Body of pancreas (tissue), 4 donors: ENCODE measurements around the gene KBTBD13. TPM values are rescaled to one million over a fixed set of nuclear protein-coding genes. Genes with fewer than 3 reads are reported as not detected.

Experiments
- ATAC-seq: fragments of 150-250 bp; one replicate; pipeline ENCODE4 v1.9.1; 2016
- DNase-seq, 4 donors: peaks; one replicate each; pipeline ENCODE4 v3.0.0-alpha.2; 2019
- H3K27ac ChIP-seq, 4 donors: fragments of 200-600 bp; sonication (generic); 1 replicate in 3 of 4; 2 replicates in 1 of 4; pipeline versions ENCODE4 v1.5.1 to v1.6.1; 2016 to 2019; ENCODE audit warnings: mild to moderate bottlenecking in 1 of 4, mixed read lengths in 1 of 4, moderate library complexity in 1 of 4
- H3K27me3 ChIP-seq, 2 donors: fragments of 200-600 bp; sonication (generic); one replicate each; pipeline ENCODE4 v1.6.0; 2016; ENCODE audit warnings: mild to moderate bottlenecking in 1 of 2
- H3K36me3 ChIP-seq, 2 donors: fragments of 200-600 bp; sonication (generic); replicated peaks in 1 of 2; 2 replicates each; pipeline ENCODE4 v1.5.1; 2016; ENCODE audit warnings: low read depth in 2 of 2; ENCODE audit not compliant: insufficient read depth in 1 of 2
- H3K4me1 ChIP-seq: fragments of 200-600 bp; sonication (generic); one replicate; pipeline ENCODE4 v1.6.0; 2016
- H3K4me3 ChIP-seq, 2 donors: fragments of 200-600 bp; sonication (generic); 1 replicate in 1 of 2; 2 replicates in 1 of 2; pipeline ENCODE4 v1.5.1; 2016 to 2019
- H3K9me3 ChIP-seq, 3 donors: fragments of 200-600 bp; sonication (generic); 1 replicate in 2 of 3; 2 replicates in 1 of 3; pipeline ENCODE4 v1.5.1; 2016
- CTCF ChIP-seq, 7 experiments: fragments of 450-650 bp in 4 of 7; fragments of 200-600 bp in 3 of 7; sonication (generic) in 3 of 7; IDR thresholded peaks; one replicate each; pipeline ENCODE4 v1.5.1; 2016 to 2019; ENCODE audit warnings: antibody characterized with exemption in 7 of 7
- POLR2A ChIP-seq, 3 donors: fragments of 450-650 bp; IDR thresholded peaks; one replicate each; pipeline ENCODE4 v1.6.1; 2016; ENCODE audit warnings: antibody characterized with exemption in 3 of 3, mild to moderate bottlenecking in 2 of 3
- WGBS, 2 donors: methylation state at CpG; one replicate each; pipeline ENCODE4 v1.1.5; 2017; 5-methylcytosine and 5-hydroxymethylcytosine counted together
- intact Hi-C: fragments of 100-400 bp; cut with DNase I; formaldehyde crosslinking; loops from one replicate; pipeline ENCODE4 v1.15.1; 2023
- total RNA-seq, 2 donors: library from RNA; depleted of rRNA; stranded (reverse); fragments of >200 nt; gene quantifications; one replicate each; pipeline ENCODE4 v1.1.0, GENCODE V29; 2016

The KBTBD13 gene
- not detected for total RNA-seq

GRCh38 chr15:65076486-65077290, at the start of gene KBTBD13:
Gene KBTBD13, plus strand, starts transcription at chr15:65076746. Its CDS starts 70 bp downstream, at chr15:65076816.
- no peak for TF ChIP-seq CTCF (IDR thresholded peaks at IDR 0.05)
- TF ChIP-seq POLR2A (IDR thresholded peaks at IDR 0.05) = no peak
- Histone ChIP-seq H3K4me3 (no peak within 1 kb of the TSS), H3K9me3 (no peaks in the 10 kb centered on the region), H3K36me3 (no peaks in the 10 kb centered on the region), H3K27me3 (peaks cover 0 to 9% of the 10 kb centered on the region in 2 donors), H3K4me1 (peaks cover 10% of the 10 kb centered on the region), H3K27ac (no peak within 1 kb of the TSS)
- 55 to 94% methylated on average over 7 to 71 of the region's 73 CpGs for WGBS, 2 donors
- ATAC-seq = no peak
- DNase-seq = no peak
- intact Hi-C loops = no loop called here

- no peak for DNase-seq
- no peak overlapping the region for H3K27ac ChIP-seq
- intact Hi-C loops = no loop called here
- H3K36me3 ChIP-seq = peaks cover 0 to 1% of the 10 kb centered on the region in 2 donors
- H3K27me3 ChIP-seq = no peaks in the 10 kb centered on the region
- TF ChIP-seq CTCF (IDR thresholded peaks at IDR 0.05) (no peak), POLR2A (IDR thresholded peaks at IDR 0.05) (no peak)
- H3K9me3 ChIP-seq = no peaks in the 10 kb centered on the region
- 86 to 87% methylated on average over 6 of the region's 6 CpGs for WGBS, 2 donors
- H3K4me3 ChIP-seq = no peak overlapping the region
- peaks cover 12% of the 10 kb centered on the region for H3K4me1 ChIP-seq
- ATAC-seq = no peak
Observed at GRCh38 chr15:65026756-65027155, 49.8 kb upstream of the KBTBD13 start.

GRCh38 chr15:65027593-65027992, 49.0 kb upstream of the KBTBD13 start:
- ATAC-seq (no peak), DNase-seq (no peak)
- no peak for TF ChIP-seq CTCF (IDR thresholded peaks at IDR 0.05)
- no peak for TF ChIP-seq POLR2A (IDR thresholded peaks at IDR 0.05)
- intact Hi-C loops = no loop called here
- Histone ChIP-seq H3K27me3 (no peaks in the 10 kb centered on the region), H3K9me3 (no peaks in the 10 kb centered on the region), H3K27ac (no peak overlapping the region), H3K36me3 (peaks cover 0 to 1% of the 10 kb centered on the region in 2 donors), H3K4me3 (no peak overlapping the region), H3K4me1 (peaks cover 12% of the 10 kb centered on the region)
- WGBS, 2 donors = 83 to 92% methylated on average over 1 of the region's 1 CpG

GRCh38 chr15:65028338-65028737, 48.2 kb upstream of the KBTBD13 start:
- TF ChIP-seq POLR2A (IDR thresholded peaks at IDR 0.05) (no peak), CTCF (IDR thresholded peaks at IDR 0.05) (no peak)
- no peaks in the 10 kb centered on the region for H3K27me3 ChIP-seq
- no peak for ATAC-seq
- WGBS, 2 donors = 67 to 71% methylated on average over 10 of the region's 10 CpGs
- H3K4me1 ChIP-seq = peaks cover 15% of the 10 kb centered on the region
- intact Hi-C loops = no loop called here
- DNase-seq = no peak
- peaks cover 0 to 1% of the 10 kb centered on the region in 2 donors for H3K36me3 ChIP-seq
- no peak overlapping the region for H3K27ac ChIP-seq
- H3K4me3 ChIP-seq = no peak overlapping the region
- no peaks in the 10 kb centered on the region for H3K9me3 ChIP-seq
